AG04449 (cell line): Measurements from ENCODE around the gene ILF3.

Experiments
- CTCF ChIA-PET: fragments of 350-600 bp; formaldehyde crosslinking; extraction: SDS; loops from one replicate; lab custom pipeline; 2021; ENCODE audit warnings: antibody characterized with exemption; lab: Yijun Ruan, JAX
- POLR2A ChIA-PET: fragments of 400-600, 350-600 bp; formaldehyde crosslinking; extraction: SDS; loops from one replicate; lab custom pipeline; 2020; ENCODE audit warnings: antibody characterized with exemption, inconsistent platforms; lab: Yijun Ruan, JAX
- DNase-seq: peaks from one replicate; pipeline ENCODE4 v3.0.0-alpha.2; 2010; ENCODE audit warnings: low read depth, low spot score
- H3K4me3 ChIP-seq: 2 replicates; pipeline ENCODE4 v1.5.1; 2011; ENCODE audit warnings: low read depth, mild to moderate bottlenecking, control low read depth, low read length
- TF ChIP-seq, protein P1 (sequence below): IDR thresholded peaks from one replicate; pipeline ENCODE4 v1.5.1; 2011; ENCODE audit warnings: mild to moderate bottlenecking, moderate library complexity, low read length, control low read depth, inconsistent platforms; ENCODE audit not compliant: insufficient read depth; ENCODE audit errors: missing control alignments

Gene ILF3

GRCh38 chr19:10686661-10687517 is 32.7 kb downstream of the ILF3 start:
- no peak for DNase-seq
- CTCF ChIA-PET = interaction anchor here (1.4 to 5.8 kb wide), 2 partner anchors 14 kb away, joined by 4 to 34 read pairs; partner anchors contain the start of gene QTRT1
- TF ChIP-seq, protein P1, sequence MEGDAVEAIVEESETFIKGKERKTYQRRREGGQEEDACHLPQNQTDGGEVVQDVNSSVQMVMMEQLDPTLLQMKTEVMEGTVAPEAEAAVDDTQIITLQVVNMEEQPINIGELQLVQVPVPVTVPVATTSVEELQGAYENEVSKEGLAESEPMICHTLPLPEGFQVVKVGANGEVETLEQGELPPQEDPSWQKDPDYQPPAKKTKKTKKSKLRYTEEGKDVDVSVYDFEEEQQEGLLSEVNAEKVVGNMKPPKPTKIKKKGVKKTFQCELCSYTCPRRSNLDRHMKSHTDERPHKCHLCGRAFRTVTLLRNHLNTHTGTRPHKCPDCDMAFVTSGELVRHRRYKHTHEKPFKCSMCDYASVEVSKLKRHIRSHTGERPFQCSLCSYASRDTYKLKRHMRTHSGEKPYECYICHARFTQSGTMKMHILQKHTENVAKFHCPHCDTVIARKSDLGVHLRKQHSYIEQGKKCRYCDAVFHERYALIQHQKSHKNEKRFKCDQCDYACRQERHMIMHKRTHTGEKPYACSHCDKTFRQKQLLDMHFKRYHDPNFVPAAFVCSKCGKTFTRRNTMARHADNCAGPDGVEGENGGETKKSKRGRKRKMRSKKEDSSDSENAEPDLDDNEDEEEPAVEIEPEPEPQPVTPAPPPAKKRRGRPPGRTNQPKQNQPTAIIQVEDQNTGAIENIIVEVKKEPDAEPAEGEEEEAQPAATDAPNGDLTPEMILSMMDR = no peak
- H3K4me3 ChIP-seq = no peak overlapping the region
- POLR2A ChIA-PET = no interaction called here

DNA sequence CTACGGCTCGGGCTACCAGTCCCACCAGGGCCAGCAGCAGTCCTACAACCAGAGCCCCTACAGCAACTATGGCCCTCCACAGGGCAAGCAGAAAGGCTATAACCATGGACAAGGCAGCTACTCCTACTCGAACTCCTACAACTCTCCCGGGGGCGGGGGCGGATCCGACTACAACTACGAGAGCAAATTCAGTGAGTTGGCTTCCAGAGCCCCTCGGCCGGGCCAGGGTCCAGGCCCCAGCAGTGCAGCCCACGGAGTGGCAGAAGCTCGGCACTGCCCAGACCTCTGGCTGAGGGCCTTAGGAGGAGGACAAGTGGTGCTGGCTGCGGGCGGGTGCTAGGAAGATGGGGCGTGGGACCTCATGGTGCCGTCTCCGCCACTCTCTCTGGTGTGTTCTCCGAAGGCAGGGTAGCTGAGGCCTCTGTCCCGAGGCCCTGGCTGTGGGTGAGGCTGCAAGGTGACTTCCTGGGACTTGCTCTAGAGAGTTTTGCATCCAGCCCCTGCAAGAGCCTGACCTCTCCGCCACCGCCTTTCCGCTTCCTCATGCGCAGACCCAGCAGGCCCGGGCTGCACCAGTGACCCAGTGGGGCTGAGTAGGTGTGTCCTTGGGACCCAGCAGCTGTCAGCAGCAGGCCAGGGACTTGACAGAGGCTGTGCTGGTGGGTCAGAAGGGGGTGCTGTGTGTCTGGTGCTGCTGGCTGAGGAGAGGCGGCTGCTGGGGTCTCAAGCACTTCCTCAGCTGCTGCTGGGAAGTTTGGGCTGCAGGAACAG is 33.6 kb downstream of the ILF3 start:
- CTCF ChIA-PET = interaction anchor here (5.8 kb wide), 1 partner anchor 13 kb away, joined by 34 read pairs; the partner anchor contains the start of gene QTRT1
- DNase-seq = no peak
- POLR2A ChIA-PET = no interaction called here
- TF ChIP-seq, protein P1 = no peak
- no peak overlapping the region for H3K4me3 ChIP-seq

DNA sequence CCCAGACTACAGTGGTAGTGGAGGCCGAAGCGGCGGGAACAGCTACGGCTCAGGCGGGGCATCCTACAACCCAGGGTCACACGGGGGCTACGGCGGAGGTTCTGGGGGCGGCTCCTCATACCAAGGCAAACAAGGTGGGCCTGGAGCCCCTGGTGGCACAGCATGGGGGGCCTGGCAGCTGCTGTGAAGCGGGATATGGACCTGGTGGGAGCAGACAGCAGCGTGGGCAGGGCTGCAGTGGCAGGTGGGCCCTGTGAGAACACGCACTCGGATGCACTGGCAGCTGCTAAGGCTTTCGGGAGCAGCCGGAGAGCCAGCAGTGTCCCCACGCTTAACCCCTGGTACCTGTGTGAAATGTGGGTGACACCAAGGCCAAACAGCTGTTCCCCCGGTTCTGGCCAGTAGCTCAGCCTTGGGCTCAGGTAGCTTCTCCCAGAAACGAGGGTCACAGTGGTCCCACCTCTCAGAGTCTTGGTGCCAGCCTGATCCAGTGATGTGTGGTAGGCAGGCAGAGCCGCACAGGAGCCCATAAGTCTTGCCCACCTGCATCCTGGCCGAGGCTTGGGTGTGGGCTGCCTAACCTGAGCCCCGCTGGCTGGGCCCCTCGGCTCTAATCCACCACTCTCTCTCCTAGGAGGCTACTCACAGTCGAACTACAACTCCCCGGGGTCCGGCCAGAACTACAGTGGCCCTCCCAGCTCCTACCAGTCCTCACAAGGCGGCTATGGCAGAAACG is 34.6 kb downstream of the ILF3 start:
- CTCF ChIA-PET = interaction anchor here (0.7 to 5.8 kb wide), 2 partner anchors 12 to 107 kb away, joined by 4 to 34 read pairs; partner anchors contain the start of gene QTRT1
- TF ChIP-seq, protein P1 = no peak
- DNase-seq = no peak
- H3K4me3 ChIP-seq = no peak overlapping the region
- POLR2A ChIA-PET = no interaction called here

DNA sequence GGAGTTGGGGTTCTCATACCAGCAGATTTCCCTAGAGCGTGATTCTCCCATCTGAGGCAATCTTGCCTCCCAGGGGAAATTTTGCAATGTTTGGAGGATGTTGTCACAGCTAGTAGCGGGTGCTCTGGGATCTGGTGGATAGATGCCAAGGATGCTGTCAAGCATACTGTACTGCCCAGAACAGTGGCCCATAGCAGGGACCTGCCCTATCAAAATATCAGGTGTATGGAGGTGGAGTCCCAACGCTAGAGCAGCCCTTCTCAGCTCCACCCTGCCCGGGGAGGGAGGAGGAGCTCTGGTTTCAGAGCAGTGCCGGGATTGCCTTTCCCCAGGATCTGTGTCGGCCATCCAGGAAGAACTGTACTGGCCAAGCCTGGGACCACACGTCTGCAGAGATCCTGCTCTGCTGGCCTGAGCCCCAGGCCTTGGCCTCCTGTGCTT is 36.2 kb downstream of the ILF3 start:
- ChIA-PET POLR2A (no interaction called here), CTCF (interaction anchor here (5.8 to 13.6 kb wide), 2 partner anchors 10 to 108 kb away, joined by 34 to 178 read pairs; partner anchors contain the start of gene QTRT1)
- no peak overlapping the region for H3K4me3 ChIP-seq
- TF ChIP-seq, protein P1 = no peak
- DNase-seq = no peak

GRCh38 chr19:10691178-10691881 is 37.2 kb downstream of the ILF3 start:
- no peak for DNase-seq
- ChIA-PET CTCF (interaction anchor here (1.9 to 13.6 kb wide), 3 partner anchors 8 to 109 kb away, joined by 6 to 178 read pairs (median 34); partner anchors contain the start of gene QTRT1), POLR2A (no interaction called here)
- H3K4me3 ChIP-seq = no peak overlapping the region
- TF ChIP-seq, protein P1 = no peak
